ENCODE results near the gene AEBP1. TPM values are rescaled to one million over a fixed set of nuclear protein-coding genes. Genes with fewer than 3 reads are reported as not detected.

AEBP1 gene
- total and polyA plus RNA-seq, 9 donors: 137 to 563 (median 283) TPM

GRCh38 chr7:44131173-44132029 is 27.3 kb downstream of the AEBP1 start:
- intact Hi-C loops (cut with DNase I): loop anchor here in 1 of 4 donors (10.0 kb wide), 1 partner anchor 63 kb away; no protein-coding TSS in a partner anchor
- 63 to 71% (median 64%) methylated on average over 11 to 12 of the region's 12 CpGs for WGBS, 3 donors
- Histone ChIP-seq H3K4me3 (no peak overlapping the region), H3K27ac (no peak overlapping the region), H3K9me3 (no peaks in the 10 kb centered on the region), H3K4me1 (ENCODE audit: insufficient read depth) (no peaks in the 10 kb centered on the region), H3K36me3 (no peaks in the 10 kb centered on the region), H3K27me3 (no peaks in the 10 kb centered on the region)
- DNase-seq: no peak
- TF ChIP-seq EP300 (IDR thresholded peaks at IDR 0.05) (no peak), CTCF (IDR thresholded peaks at IDR 0.05) (no peak), POLR2A (IDR thresholded peaks at IDR 0.05) (no peak)

- WGBS, 3 donors: 47 to 61% (median 57%) methylated on average over 2 of the region's 2 CpGs
- DNase-seq: no peak
- Histone ChIP-seq H3K27me3 (no peaks in the 10 kb centered on the region), H3K4me1 (ENCODE audit: insufficient read depth) (no peaks in the 10 kb centered on the region), H3K9me3 (no peaks in the 10 kb centered on the region), H3K36me3 (no peaks in the 10 kb centered on the region), H3K4me3 (no peak overlapping the region), H3K27ac (no peak overlapping the region)
- intact Hi-C loops (cut with DNase I): loop anchor here in 1 of 4 donors (10.0 kb wide), 1 partner anchor 63 kb away; no protein-coding TSS in a partner anchor
- no peak for TF ChIP-seq POLR2A (IDR thresholded peaks at IDR 0.05)
Observed at GRCh38 chr7:44132039-44132438, 27.9 kb downstream of the AEBP1 start.

GRCh38 chr7:44133295-44133694 is 29.1 kb downstream of the AEBP1 start:
- Histone ChIP-seq H3K36me3 (no peaks in the 10 kb centered on the region), H3K9me3 (no peaks in the 10 kb centered on the region), H3K4me3 (no peak overlapping the region), H3K27me3 (no peaks in the 10 kb centered on the region), H3K4me1 (ENCODE audit: insufficient read depth) (no peaks in the 10 kb centered on the region), H3K27ac (no peak overlapping the region)
- intact Hi-C loops (cut with DNase I): loop anchor here in 1 of 4 donors (10.0 kb wide), 1 partner anchor 62 kb away; no protein-coding TSS in a partner anchor
- WGBS, 3 donors: 63 to 81% (median 74%) methylated on average over 3 of the region's 3 CpGs
- TF ChIP-seq EP300 (IDR thresholded peaks at IDR 0.05) (no peak), POLR2A (IDR thresholded peaks at IDR 0.05) (no peak), CTCF (IDR thresholded peaks at IDR 0.05) (no peak)
- no peak for DNase-seq

GRCh38 chr7:44134943-44135628 is 30.9 kb downstream of the AEBP1 start:
- intact Hi-C loops (cut with DNase I): loop anchor here in 1 of 4 donors (10.0 kb wide), 1 partner anchor 60 kb away; no protein-coding TSS in a partner anchor
- no peaks in the 10 kb centered on the region for H3K9me3 ChIP-seq
- WGBS, 3 donors: 91 to 96% (median 91%) methylated on average over 4 of the region's 4 CpGs
- H3K36me3 ChIP-seq: no peaks in the 10 kb centered on the region
- H3K27ac ChIP-seq: no peak overlapping the region
- H3K4me1 ChIP-seq (ENCODE audit: insufficient read depth): no peaks in the 10 kb centered on the region
- H3K27me3 ChIP-seq: no peaks in the 10 kb centered on the region
- DNase-seq: no peak
- no peak for TF ChIP-seq CTCF (IDR thresholded peaks at IDR 0.05)
- no peak for TF ChIP-seq POLR2A (IDR thresholded peaks at IDR 0.05)
- no peak for TF ChIP-seq EP300 (IDR thresholded peaks at IDR 0.05)
- no peak overlapping the region for H3K4me3 ChIP-seq
